Measurements from ENCODE around the gene TIMM13. TPM values are rescaled to one million over a fixed set of nuclear protein-coding genes. Genes with fewer than 3 reads are reported as not detected.

The TIMM13 gene
- total and polyA plus RNA-seq, 9 of the 15 experiments (the other 6 are each of a cell fraction or from before 2014, with no cell fraction given): 17.6 to 215 (median 71.8) TPM

DNA sequence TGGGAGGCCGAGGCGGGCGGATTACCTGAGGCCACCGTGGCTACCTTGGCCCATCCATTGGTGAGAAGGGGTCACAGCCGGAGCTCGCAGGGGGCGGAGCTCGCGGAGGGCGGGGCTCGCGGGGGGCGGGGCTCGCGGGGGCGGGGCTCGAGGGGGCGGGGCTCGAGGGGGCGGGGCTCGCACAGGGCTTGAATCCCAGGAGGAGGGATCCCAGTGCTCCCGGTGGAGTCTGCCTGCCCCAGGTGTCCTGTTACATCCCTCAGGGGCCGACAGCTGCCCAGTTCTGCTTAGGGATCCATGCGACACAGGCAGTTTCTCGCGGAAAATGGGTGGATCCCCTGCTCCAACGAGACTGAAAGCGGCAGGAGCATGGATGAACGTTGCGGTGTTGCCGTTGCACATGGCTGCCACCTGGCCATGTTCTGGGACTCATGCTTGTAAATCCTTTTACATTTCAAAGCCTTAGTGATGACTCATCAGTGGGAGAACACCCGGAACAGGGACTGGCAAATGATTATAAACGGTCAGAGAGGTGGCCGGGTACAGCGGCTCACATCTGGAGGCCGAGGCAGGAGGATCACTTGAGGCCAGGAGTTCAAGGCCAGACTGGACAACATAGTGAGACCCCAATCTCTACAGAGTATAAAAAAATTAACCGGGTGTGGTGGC is 42.2 kb downstream of the TIMM13 start (continued):
- TF ChIP-seq, protein P1, sequence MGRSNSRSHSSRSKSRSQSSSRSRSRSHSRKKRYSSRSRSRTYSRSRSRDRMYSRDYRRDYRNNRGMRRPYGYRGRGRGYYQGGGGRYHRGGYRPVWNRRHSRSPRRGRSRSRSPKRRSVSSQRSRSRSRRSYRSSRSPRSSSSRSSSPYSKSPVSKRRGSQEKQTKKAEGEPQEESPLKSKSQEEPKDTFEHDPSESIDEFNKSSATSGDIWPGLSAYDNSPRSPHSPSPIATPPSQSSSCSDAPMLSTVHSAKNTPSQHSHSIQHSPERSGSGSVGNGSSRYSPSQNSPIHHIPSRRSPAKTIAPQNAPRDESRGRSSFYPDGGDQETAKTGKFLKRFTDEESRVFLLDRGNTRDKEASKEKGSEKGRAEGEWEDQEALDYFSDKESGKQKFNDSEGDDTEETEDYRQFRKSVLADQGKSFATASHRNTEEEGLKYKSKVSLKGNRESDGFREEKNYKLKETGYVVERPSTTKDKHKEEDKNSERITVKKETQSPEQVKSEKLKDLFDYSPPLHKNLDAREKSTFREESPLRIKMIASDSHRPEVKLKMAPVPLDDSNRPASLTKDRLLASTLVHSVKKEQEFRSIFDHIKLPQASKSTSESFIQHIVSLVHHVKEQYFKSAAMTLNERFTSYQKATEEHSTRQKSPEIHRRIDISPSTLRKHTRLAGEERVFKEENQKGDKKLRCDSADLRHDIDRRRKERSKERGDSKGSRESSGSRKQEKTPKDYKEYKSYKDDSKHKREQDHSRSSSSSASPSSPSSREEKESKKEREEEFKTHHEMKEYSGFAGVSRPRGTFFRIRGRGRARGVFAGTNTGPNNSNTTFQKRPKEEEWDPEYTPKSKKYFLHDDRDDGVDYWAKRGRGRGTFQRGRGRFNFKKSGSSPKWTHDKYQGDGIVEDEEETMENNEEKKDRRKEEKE (IDR thresholded peaks at IDR 0.05; ENCODE audit: borderline replicate concordance in 1 of 2, control insufficient read depth in 1 of 2, low read depth in 2 of 2, low read length in 1 of 2): no peak
- TF ChIP-seq EWSR1 (IDR thresholded peaks at IDR 0.05; ENCODE audit: borderline replicate concordance, low read depth, partially characterized antibody) (no peak), STAT5A (IDR thresholded peaks at IDR 0.05; ENCODE audit: borderline replicate concordance, low read length) (0 out of 2 replicates have a peak, but pooled peaks have one; percentile 29), CBX3 (IDR thresholded peaks at IDR 0.05; ENCODE audit: borderline replicate concordance in 1 of 2, low read length in 2 of 2) (peak in 1 of 2 experiments; percentile 79; a peak in 2 of 3 replicates), YBX1 (IDR thresholded peaks at IDR 0.05) (no peak), BRD9 (IDR thresholded peaks at IDR 0.05; ENCODE audit: low read depth, partially characterized antibody) (peak; percentile 27), MLLT1 (IDR thresholded peaks at IDR 0.05) (no peak; a peak in 1 of 4 replicates), MAX (CRISPR knock-in tag; IDR thresholded peaks at IDR 0.05) (peak; percentile 97), CSDE1 (IDR thresholded peaks at IDR 0.05) (no peak), RBM25 (IDR thresholded peaks at IDR 0.05; ENCODE audit: low read depth, low read length, severe bottlenecking) (peak; percentile 92), SMARCE1 (IDR thresholded peaks at IDR 0.05) (peak; percentile 74), HDAC8 (tag; IDR thresholded peaks at IDR 0.05) (peak; percentile 62; the same call in 1 of the 2 replicates), RBM15 (IDR thresholded peaks at IDR 0.05; ENCODE audit: insufficient read depth, low read length) (no peak), ZEB2 (IDR thresholded peaks at IDR 0.05) (no peak), U2AF1 (optimal IDR thresholded peaks at IDR 0.05; ENCODE audit: low read depth, low read length) (no peak), PRMT5 (CRISPR knock-in tag; IDR thresholded peaks at IDR 0.05) (no peak), HNRNPH1 (optimal IDR thresholded peaks at IDR 0.05; ENCODE audit: low read depth, low read length) (no peak), ZNF232 (CRISPR knock-in tag; IDR thresholded peaks at IDR 0.05) (no peak), NBN (IDR thresholded peaks at IDR 0.05; ENCODE audit: low read depth) (peak; percentile 68; the same call in 1 of the 2 replicates), POLR2AphosphoS2 (IDR thresholded peaks at IDR 0.05; ENCODE audit: low read length) (no peak), ZSCAN29 (IDR thresholded peaks at IDR 0.05) (no peak), COPS2 (conservative IDR thresholded peaks at IDR 0.05) (no peak), USF1 (CRISPR knock-in tag; IDR thresholded peaks at IDR 0.05) (0 out of 2 replicates have a peak, but pooled peaks have one; percentile 19)

Measured in K562 (cell line).